ENCODE measurements around the gene CSF2RB.
"Not testable (repeated sequence)": the region's sequence is repeated elsewhere in the genome, so short reads cannot be mapped to it uniquely, and the experiment has no call there.

The CSF2RB gene

GRCh38 chr22:36979016-36979910 is 65.8 kb downstream of the CSF2RB start:
- H3K4me3 ChIP-seq (replicated peaks; ENCODE audit: low read depth, low read length) = no peak overlapping the region
- TF ChIP-seq, protein P1, sequence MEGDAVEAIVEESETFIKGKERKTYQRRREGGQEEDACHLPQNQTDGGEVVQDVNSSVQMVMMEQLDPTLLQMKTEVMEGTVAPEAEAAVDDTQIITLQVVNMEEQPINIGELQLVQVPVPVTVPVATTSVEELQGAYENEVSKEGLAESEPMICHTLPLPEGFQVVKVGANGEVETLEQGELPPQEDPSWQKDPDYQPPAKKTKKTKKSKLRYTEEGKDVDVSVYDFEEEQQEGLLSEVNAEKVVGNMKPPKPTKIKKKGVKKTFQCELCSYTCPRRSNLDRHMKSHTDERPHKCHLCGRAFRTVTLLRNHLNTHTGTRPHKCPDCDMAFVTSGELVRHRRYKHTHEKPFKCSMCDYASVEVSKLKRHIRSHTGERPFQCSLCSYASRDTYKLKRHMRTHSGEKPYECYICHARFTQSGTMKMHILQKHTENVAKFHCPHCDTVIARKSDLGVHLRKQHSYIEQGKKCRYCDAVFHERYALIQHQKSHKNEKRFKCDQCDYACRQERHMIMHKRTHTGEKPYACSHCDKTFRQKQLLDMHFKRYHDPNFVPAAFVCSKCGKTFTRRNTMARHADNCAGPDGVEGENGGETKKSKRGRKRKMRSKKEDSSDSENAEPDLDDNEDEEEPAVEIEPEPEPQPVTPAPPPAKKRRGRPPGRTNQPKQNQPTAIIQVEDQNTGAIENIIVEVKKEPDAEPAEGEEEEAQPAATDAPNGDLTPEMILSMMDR (IDR thresholded peaks at IDR 0.05; ENCODE audit: low read length, missing control alignments) = no peak

GRCh38 chr22:36981247-36981775 is 67.9 kb downstream of the CSF2RB start:
- TF ChIP-seq, protein P1 (IDR thresholded peaks at IDR 0.05; ENCODE audit: low read length, missing control alignments) = no peak
- DNase-seq (ENCODE audit: low read depth) = no peak
- no peak overlapping the region for H3K4me3 ChIP-seq (replicated peaks; ENCODE audit: low read depth, low read length)

More at GRCh38 chr22:36979016-36979910, 65.8 kb downstream of the CSF2RB start:
- DNase-seq (ENCODE audit: low read depth) = no peak

GRCh38 chr22:36982136-36982535 is 68.7 kb downstream of the CSF2RB start:
- TF ChIP-seq, protein P1 (IDR thresholded peaks at IDR 0.05; ENCODE audit: low read length, missing control alignments) = peak; percentile 7
- DNase-seq (ENCODE audit: low read depth) = no peak
- H3K4me3 ChIP-seq (replicated peaks; ENCODE audit: low read depth, low read length) = no peak overlapping the region

DNA sequence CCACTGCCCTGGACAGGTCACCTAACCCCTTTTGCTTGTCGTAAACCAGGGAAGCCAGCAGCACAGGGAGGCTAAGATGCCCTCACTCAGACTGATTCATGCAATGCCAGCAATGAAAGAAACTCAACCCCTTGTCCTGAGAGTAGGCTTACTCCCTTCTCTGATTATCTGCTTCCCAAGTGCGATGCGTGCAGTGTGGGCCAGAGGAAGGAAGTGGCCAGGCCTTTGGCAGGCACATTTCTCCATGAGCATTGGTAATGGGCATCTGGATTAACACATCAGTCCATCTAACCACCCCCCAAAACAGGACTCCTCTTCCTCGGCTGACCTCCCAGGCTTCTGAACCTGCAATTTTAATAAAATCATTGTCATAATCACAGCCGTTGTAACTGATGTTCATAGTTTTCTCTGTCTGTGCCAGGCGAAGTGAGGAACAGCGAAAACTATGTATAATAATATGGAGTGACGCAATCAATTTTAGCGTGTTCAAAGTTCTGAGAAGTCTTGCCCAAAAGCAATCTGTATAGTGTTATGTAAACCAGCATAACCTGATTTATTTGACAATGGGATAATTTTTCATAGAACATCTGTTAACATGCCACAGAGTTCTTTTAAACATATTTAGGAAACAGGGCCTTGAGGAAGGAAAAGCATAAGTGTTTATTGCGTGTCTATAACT is 71.9 kb downstream of the CSF2RB start:
- H3K4me3 ChIP-seq (replicated peaks; ENCODE audit: low read depth, low read length) = no peak overlapping the region
- no peak for DNase-seq (ENCODE audit: low read depth)
- TF ChIP-seq, protein P1 (IDR thresholded peaks at IDR 0.05; ENCODE audit: low read length, missing control alignments) = no peak

GRCh38 chr22:36986242-36986821 is 72.9 kb downstream of the CSF2RB start:
- TF ChIP-seq, protein P1 (IDR thresholded peaks at IDR 0.05; ENCODE audit: low read length, missing control alignments) = peak; percentile 66
- no peak overlapping the region for H3K4me3 ChIP-seq (replicated peaks; ENCODE audit: low read depth, low read length)
- DNase-seq (ENCODE audit: low read depth) = no peak

GRCh38 chr22:36988075-36988832 is 74.8 kb downstream of the CSF2RB start:
- TF ChIP-seq, protein P1 (IDR thresholded peaks at IDR 0.05; ENCODE audit: low read length, missing control alignments) = no peak
- no peak for DNase-seq (ENCODE audit: low read depth)

GRCh38 chr22:36989012-36989411 is 75.6 kb downstream of the CSF2RB start:
- H3K4me3 ChIP-seq (replicated peaks; ENCODE audit: low read depth, low read length); DNase-seq (ENCODE audit: low read depth): not testable (repeated sequence)

More at GRCh38 chr22:36988075-36988832, 74.8 kb downstream of the CSF2RB start:
- no peak overlapping the region for H3K4me3 ChIP-seq (replicated peaks; ENCODE audit: low read depth, low read length)

All from fibroblast of pulmonary artery (primary cell).